ENCODE results near the gene IRF2BP1. TPM values are rescaled to one million over a fixed set of nuclear protein-coding genes. Genes with fewer than 3 reads are reported as not detected.
"Not testable (repeated sequence)": the region's sequence is repeated elsewhere in the genome, so short reads cannot be mapped to it uniquely, and the experiment has no call there.

IRF2BP1 gene
- total RNA-seq, 2 experiments from 2014 or later, result 14.2 to 14.7 TPM

DNA sequence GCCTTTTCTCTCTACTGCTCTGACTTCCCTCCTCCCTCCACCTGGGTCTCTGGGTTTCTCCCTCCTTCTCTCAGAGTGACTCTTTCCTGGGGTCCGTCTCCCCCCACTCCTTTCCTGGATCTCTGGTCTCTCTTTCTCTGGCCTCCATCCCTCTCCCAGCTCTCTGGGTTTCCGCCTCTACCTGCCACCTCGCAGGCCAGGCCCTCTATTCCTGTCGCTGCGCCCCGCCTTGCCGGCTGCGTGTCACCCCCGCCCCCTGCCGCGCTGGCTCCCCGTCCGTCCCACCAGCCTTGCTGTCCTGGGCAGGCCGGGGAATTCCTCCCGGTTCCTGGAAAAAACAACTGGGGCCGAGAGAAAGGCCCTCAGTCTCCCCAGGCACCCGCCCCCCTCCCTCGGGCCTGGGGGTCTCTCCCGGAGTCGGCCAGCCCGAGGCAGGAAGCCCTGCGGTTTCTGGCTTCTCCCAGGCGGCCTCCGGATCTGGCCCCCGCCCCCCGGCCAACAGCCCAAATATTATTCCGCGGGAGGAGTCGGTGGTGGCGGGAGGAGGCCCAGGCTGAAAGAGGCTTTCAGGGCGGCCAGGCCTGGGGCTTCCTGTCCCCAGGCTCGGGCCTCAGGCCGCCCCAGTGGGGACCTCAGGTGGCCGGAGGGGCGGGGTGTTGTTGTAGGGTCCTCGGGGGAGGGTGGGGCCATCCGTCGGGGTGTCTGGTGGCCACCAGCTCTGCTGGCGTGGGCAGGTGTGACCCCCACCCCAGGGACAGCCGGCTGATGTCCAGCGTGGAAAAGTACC lies 9.3 kb downstream of the IRF2BP1 start:
- intact Hi-C loops (cut with micrococcal nuclease), result loop anchor here (1.0 kb wide), 1 partner anchor 13 kb away; the partner anchor contains the start of gene SYMPK
- peak overlapping the region; percentile 44 for H3K4me3 Mint-ChIP-seq
- no peaks in the 10 kb centered on the region for H3K9me3 Mint-ChIP-seq
- H3K27ac Mint-ChIP-seq, result peak overlapping the region; percentile 6
- H3K36me3 Mint-ChIP-seq, result no peaks in the 10 kb centered on the region
- ChIA-PET POLR2A (interaction anchor here (0.8 kb wide), 1 partner anchor 13 kb away, joined by 3 read pairs; the partner anchor contains the start of gene SYMPK), CTCF (no interaction called here)
- peaks cover 28% of the 10 kb centered on the region for H3K4me1 Mint-ChIP-seq (ENCODE audit: low read depth)
- H3K27me3 Mint-ChIP-seq, result peaks cover 7% of the 10 kb centered on the region
- DNase-seq, result peak; percentile 83

DNA sequence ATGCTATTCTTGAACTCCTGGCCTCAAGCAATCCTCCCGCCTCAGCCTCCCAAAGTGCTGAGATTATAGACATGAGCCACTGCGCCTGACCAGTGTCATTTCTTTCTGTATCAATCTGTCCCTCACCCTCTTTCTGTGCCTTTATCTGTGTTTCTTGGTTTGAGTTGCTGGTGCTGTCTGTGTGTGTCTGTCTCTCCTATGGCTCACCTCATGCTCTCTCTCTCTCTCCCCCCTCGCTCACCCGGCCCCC lies 9.9 kb downstream of the IRF2BP1 start:
- peaks cover 7% of the 10 kb centered on the region for H3K27me3 Mint-ChIP-seq
- H3K36me3 Mint-ChIP-seq, result no peaks in the 10 kb centered on the region
- no peak for DNase-seq
- POLR2A ChIA-PET, result interaction anchor here (0.8 kb wide), 1 partner anchor 13 kb away, joined by 3 read pairs; the partner anchor contains the start of gene SYMPK
- no peaks in the 10 kb centered on the region for H3K9me3 Mint-ChIP-seq
- H3K4me3 Mint-ChIP-seq, result peak overlapping the region; percentile 10
- CTCF ChIA-PET, result no interaction called here
- H3K4me1 Mint-ChIP-seq (ENCODE audit: low read depth), result peaks cover 23% of the 10 kb centered on the region
- intact Hi-C loops (cut with micrococcal nuclease), result loop anchor here (1.0 kb wide), 1 partner anchor 13 kb away; the partner anchor contains the start of gene SYMPK
- peak overlapping the region; percentile 6 for H3K27ac Mint-ChIP-seq

DNA sequence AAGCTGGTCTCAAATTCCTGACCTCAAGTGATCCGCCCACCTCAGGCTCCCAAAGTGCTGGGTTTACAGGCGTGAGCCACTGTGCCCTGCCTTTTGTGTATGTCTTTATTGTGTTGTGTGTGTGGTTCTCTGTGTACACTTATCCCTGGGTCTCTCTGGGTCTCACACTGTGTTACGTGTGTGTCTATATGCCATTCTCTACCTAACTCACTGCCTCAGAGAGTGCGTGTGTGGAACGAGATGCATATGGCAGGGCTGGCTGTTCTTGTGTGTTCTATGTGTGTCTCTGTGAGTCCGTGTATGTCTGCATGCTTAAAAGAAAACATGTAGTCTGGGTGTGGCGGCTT lies 11.3 kb downstream of the IRF2BP1 start:
- peaks cover 6% of the 10 kb centered on the region for H3K27me3 Mint-ChIP-seq
- no peaks in the 10 kb centered on the region for H3K36me3 Mint-ChIP-seq
- H3K4me1 Mint-ChIP-seq (ENCODE audit: low read depth), result peaks cover 22% of the 10 kb centered on the region
- no peak for DNase-seq
- POLR2A ChIA-PET, result no interaction called here
- H3K4me3 Mint-ChIP-seq, result no peak overlapping the region
- H3K27ac Mint-ChIP-seq, result no peak overlapping the region
- intact Hi-C loops (cut with micrococcal nuclease), result no loop called here
- CTCF ChIA-PET, result no interaction called here
- H3K9me3 Mint-ChIP-seq, result no peaks in the 10 kb centered on the region

DNA sequence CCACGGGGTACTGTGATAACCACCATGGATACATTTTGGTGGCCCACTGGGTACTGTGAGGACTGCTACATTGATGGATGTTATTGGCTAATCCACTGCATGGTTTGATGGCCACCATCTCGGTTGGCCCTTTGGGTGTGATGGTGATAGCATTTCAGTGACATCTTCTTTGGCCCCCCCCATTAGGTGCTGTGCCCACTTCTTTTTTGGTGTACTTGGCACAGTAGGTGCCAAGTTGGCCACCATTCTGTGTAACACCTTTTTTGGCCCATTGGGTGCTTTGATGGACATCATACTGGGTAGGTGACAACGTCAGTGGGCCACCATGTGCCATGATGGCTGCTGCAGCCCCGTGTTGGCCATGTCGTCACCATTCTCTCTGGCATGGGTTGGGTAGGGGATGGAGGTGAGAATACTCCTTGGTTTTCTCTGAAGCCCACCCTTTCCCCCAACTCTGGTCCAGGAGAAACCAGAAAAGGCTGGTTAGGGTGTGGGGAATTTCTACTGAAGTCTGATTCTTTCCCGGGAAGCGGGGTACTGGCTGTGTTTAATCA lies 12.6 kb downstream of the IRF2BP1 start:
- H3K27ac Mint-ChIP-seq, result no peak overlapping the region
- no peaks in the 10 kb centered on the region for H3K36me3 Mint-ChIP-seq
- H3K4me1 Mint-ChIP-seq (ENCODE audit: low read depth), result peaks cover 22% of the 10 kb centered on the region
- no peak for DNase-seq
- intact Hi-C loops (cut with micrococcal nuclease), result no loop called here
- no peaks in the 10 kb centered on the region for H3K9me3 Mint-ChIP-seq
- no peak overlapping the region for H3K4me3 Mint-ChIP-seq
- ChIA-PET CTCF (interaction anchor here (0.8 to 2.4 kb wide), 2 partner anchors 9 to 103 kb away, joined by 5 to 8 read pairs; no protein-coding TSS in a partner anchor), POLR2A (interaction anchor here (0.5 kb wide), 1 partner anchor 921 kb away, joined by 5 read pairs; no protein-coding TSS in a partner anchor)
- peaks cover 6% of the 10 kb centered on the region for H3K27me3 Mint-ChIP-seq

DNA sequence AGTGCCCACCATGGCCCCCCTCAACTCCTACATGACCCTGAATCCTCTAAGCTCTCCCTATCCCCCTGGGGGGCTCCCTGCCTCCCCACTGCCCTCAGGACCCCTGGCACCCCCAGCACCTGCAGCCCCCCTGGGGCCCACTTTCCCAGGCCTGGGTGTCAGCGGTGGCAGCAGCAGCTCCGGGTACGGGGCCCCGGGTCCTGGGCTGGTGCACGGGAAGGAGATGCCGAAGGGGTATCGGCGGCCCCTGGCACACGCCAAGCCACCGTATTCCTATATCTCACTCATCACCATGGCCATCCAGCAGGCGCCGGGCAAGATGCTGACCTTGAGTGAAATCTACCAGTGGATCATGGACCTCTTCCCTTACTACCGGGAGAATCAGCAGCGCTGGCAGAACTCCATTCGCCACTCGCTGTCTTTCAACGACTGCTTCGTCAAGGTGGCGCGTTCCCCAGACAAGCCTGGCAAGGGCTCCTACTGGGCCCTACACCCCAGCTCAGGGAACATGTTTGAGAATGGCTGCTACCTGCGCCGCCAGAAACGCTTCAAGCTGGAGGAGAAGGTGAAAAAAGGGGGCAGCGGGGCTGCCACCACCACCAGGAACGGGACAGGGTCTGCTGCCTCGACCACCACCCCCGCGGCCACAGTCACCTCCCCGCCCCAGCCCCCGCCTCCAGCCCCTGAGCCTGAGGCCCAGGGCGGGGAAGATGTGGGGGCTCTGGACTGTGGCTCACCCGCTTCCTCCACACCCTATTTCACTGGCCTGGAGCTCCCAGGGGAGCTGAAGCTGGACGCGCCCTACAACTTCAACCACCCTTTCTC lies 13.6 kb downstream of the IRF2BP1 start:
- Mint-ChIP-seq H3K9me3 (no peaks in the 10 kb centered on the region), H3K4me3 (no peak overlapping the region), H3K4me1 (ENCODE audit: low read depth) (peaks cover 16% of the 10 kb centered on the region), H3K27ac (no peak overlapping the region), H3K27me3 (peaks cover 3% of the 10 kb centered on the region), H3K36me3 (no peaks in the 10 kb centered on the region)
- CTCF ChIA-PET, result interaction anchor here (0.8 to 2.4 kb wide), 2 partner anchors 10 to 102 kb away, joined by 5 to 8 read pairs; no protein-coding TSS in a partner anchor
- POLR2A ChIA-PET, result no interaction called here
- intact Hi-C loops (cut with micrococcal nuclease), result no loop called here
- no peak for DNase-seq

DNA sequence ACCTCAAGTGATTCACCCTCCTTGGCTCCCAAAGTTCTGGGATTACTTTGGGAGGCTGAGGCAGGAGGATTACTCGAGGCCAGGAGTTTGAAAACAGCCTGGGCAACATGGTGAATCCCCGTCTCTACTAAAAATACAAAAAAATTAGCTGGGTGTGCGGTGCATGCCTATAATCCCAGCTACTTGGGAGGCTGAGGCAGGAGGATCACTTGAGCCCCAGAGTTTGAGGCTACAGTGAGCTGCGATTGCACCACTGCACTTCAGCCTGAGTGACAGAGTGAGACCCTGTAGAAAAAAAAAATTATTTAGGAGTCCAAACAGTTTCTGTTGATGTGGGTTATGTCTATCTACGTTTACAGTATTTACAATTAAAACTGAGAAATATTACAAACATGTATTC lies 15.1 kb downstream of the IRF2BP1 start:
- POLR2A ChIA-PET, result no interaction called here

DNA sequence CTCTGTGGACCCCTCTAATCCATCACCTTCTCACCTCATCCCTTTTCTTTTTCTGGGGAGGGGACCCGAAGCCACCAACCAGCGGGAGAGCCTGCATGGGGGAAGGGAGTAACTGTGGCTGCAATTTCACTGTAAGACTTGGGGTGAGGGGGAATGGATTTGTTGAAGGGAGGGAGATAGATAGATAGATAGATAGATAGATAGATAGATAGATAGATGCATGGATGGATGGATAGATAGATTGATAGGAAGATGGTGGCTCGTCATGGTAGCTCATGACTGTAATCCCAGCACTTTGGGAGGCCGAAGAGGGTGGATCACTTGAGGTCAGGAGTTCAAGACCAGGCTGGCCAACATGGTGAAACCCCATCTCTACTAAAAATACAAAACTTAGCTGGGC lies 18.7 kb downstream of the IRF2BP1 start:
- H3K4me3 Mint-ChIP-seq; H3K4me1 Mint-ChIP-seq (ENCODE audit: low read depth); H3K36me3 Mint-ChIP-seq; H3K27ac Mint-ChIP-seq; POLR2A ChIA-PET; DNase-seq; H3K9me3 Mint-ChIP-seq: not testable (repeated sequence)
- CTCF ChIA-PET, result interaction anchor here (1.0 kb wide), 1 partner anchor 150 kb away, joined by 3 read pairs; no protein-coding TSS in a partner anchor
- intact Hi-C loops (cut with micrococcal nuclease), result loop anchor here (10.0 kb wide), 1 partner anchor 282 kb away; the partner anchor contains the start of gene OPA3
- peaks cover 20% of the 10 kb centered on the region for H3K27me3 Mint-ChIP-seq

More for the DNA sequence above, 15.1 kb downstream of the IRF2BP1 start:
- Mint-ChIP-seq H3K27ac (no peak overlapping the region), H3K4me3 (no peak overlapping the region), H3K9me3 (no peaks in the 10 kb centered on the region), H3K27me3 (peaks cover 2% of the 10 kb centered on the region), H3K36me3 (no peaks in the 10 kb centered on the region), H3K4me1 (ENCODE audit: low read depth) (peaks cover 7% of the 10 kb centered on the region)
- DNase-seq, result no peak
- intact Hi-C loops (cut with micrococcal nuclease), result no loop called here
- CTCF ChIA-PET, result interaction anchor here (2.4 kb wide), 1 partner anchor 12 kb away, joined by 8 read pairs; no protein-coding TSS in a partner anchor

DNA sequence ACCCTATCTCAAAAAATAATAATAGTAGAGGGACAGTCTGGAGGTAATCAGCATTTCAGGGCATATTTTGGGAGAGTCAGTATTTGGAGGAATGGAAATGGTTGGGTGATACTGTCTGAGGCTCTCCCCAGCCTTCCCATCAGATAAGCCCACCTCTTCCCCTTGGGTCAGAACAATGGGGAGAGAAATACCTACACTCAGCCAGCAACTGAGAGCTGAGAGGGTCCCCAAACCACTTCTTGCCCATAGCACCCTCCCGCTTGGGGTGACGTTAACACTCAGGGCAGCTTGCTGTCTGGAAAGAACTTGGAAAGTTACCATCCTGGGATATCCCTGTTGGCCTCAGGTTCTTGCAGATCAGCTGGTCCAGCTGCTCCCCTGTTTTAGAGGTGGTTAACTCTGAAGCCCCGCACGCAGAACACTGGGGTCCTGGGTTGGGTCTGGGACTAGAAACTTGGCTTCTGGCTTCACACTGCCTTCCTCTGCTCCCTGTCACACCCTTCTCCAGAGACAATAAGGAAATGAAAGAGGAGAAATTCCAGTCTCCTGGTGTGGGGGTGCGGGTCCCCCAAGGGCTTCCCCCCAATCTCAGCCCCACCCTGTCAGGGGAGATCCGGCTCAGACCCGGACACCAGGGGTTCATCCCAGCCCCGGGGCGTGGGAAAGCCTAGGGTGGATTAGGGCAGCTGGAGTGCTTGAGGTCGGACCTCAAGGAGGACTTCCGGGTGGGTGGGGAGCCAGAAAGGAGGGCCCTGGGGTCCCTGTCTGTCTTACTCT lies 19.4 kb downstream of the IRF2BP1 start:
- DNase-seq, result no peak
- peaks cover 7% of the 10 kb centered on the region for H3K36me3 Mint-ChIP-seq
- peaks cover 15% of the 10 kb centered on the region for H3K4me1 Mint-ChIP-seq (ENCODE audit: low read depth)
- intact Hi-C loops (cut with micrococcal nuclease), result loop anchor here (10.0 kb wide), 1 partner anchor 282 kb away; the partner anchor contains the start of gene OPA3
- CTCF ChIA-PET, result interaction anchor here (1.0 kb wide), 1 partner anchor 150 kb away, joined by 3 read pairs; no protein-coding TSS in a partner anchor
- POLR2A ChIA-PET, result no interaction called here
- H3K27ac Mint-ChIP-seq, result no peak overlapping the region
- H3K9me3 Mint-ChIP-seq, result no peaks in the 10 kb centered on the region
- no peak overlapping the region for H3K4me3 Mint-ChIP-seq
- peaks cover 20% of the 10 kb centered on the region for H3K27me3 Mint-ChIP-seq

DNA sequence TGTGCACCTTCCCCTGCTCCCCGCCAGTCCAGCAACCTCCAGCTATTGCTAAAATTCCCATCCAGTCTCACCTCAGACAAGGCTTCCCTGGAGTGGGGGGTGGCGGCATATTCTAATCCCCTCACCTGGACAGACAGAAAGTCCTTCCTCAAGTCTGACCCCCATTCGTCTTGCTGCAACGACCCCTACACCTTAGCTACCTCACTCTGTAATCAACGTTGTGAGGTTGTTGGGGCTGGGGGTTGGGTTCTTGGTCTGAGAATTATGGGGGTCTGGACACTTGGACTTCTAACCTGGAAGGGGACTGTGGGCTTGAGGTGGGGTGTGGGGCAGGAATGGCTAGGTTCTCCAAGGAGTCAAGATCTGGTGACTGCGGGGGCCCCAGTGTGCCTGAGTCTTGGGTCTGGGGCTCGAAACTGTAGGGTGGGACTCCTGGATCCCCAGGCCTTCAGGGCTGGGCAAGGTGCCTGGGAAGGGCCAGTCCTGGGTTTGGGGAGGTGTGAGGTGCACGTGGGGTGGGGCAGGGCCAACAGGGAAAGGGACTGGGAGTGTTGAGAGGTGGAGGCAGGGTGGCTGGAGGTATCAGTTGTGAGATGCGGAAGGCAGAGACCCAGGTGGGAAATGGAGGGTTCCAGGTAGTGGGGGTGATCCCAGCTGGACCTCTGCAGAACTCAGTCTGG lies 20.5 kb downstream of the IRF2BP1 start:
- DNase-seq, result no peak
- ChIA-PET CTCF (interaction anchor here (2.0 to 4.0 kb wide), 4 partner anchors 14 to 151 kb away, joined by 7 to 106 read pairs (median 10); partner anchors contain the start of gene IRF2BP1), POLR2A (interaction anchor here (2.6 kb wide), 1 partner anchor 17 kb away, joined by 7 read pairs; no protein-coding TSS in a partner anchor)
- intact Hi-C loops (cut with micrococcal nuclease), result loop anchor here (10.0 kb wide), 1 partner anchor 281 kb away; the partner anchor contains the start of gene OPA3
- Mint-ChIP-seq H3K9me3 (no peaks in the 10 kb centered on the region), H3K27ac (no peak overlapping the region), H3K27me3 (peaks cover 20% of the 10 kb centered on the region), H3K36me3 (peaks cover 9% of the 10 kb centered on the region), H3K4me3 (peak overlapping the region; percentile 40), H3K4me1 (ENCODE audit: low read depth) (peaks cover 19% of the 10 kb centered on the region)

DNA sequence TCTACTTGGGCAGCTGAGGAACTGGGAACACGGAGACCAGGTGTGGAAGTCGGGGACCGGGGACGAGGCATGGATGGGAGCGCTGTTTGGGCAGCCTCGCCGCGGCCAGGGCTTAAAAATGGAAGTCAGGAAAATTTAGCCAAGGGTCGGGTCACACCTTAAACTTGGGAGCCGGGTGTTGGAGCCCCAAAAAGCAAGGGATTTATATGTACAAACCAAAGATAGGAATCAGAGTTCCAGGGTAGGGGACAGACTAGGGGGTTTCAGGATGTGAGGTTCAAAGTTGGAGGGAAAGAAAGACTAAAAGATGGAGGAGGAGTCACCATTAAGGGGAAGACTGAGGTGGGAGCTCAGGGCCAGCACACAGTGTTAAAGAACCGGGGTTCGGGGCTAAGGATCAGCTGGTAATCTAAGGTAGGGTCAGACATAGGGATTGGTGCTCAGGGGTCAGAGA lies 21.3 kb downstream of the IRF2BP1 start:
- ChIA-PET CTCF (interaction anchor here (0.5 to 4.0 kb wide), 9 partner anchors 13 to 152 kb away, joined by 3 to 106 read pairs (median 7); partner anchors contain the start of genes CCDC61, IRF2BP1, MYPOP and SIX5), POLR2A (interaction anchor here (1.8 to 2.8 kb wide), 3 partner anchors 18 to 38 kb away, joined by 7 to 16 read pairs (median 10); partner anchors contain the start of genes IRF2BP1 and MYPOP)
- intact Hi-C loops (cut with micrococcal nuclease), result loop anchor here (5.0 to 10.0 kb wide), 3 partner anchors 47 to 367 kb away; partner anchors contain the start of genes OPA3, PPM1N, RSPH6A and RTN2

More for the DNA sequence above, 21.3 kb downstream of the IRF2BP1 start:
- H3K36me3 Mint-ChIP-seq, result peaks cover 9% of the 10 kb centered on the region
- H3K27ac Mint-ChIP-seq, result no peak overlapping the region
- no peak for DNase-seq
- peak overlapping the region; percentile 40 for H3K4me3 Mint-ChIP-seq
- H3K9me3 Mint-ChIP-seq, result no peaks in the 10 kb centered on the region
- H3K4me1 Mint-ChIP-seq (ENCODE audit: low read depth), result peaks cover 19% of the 10 kb centered on the region
- H3K27me3 Mint-ChIP-seq, result peaks cover 20% of the 10 kb centered on the region

All from activated CD4-positive, alpha-beta memory T cell treated with anti-CD3 and anti-CD28 coated beads for 36 hours (primary cell).